ENCODE measurements around the gene DOLK.

DNA sequence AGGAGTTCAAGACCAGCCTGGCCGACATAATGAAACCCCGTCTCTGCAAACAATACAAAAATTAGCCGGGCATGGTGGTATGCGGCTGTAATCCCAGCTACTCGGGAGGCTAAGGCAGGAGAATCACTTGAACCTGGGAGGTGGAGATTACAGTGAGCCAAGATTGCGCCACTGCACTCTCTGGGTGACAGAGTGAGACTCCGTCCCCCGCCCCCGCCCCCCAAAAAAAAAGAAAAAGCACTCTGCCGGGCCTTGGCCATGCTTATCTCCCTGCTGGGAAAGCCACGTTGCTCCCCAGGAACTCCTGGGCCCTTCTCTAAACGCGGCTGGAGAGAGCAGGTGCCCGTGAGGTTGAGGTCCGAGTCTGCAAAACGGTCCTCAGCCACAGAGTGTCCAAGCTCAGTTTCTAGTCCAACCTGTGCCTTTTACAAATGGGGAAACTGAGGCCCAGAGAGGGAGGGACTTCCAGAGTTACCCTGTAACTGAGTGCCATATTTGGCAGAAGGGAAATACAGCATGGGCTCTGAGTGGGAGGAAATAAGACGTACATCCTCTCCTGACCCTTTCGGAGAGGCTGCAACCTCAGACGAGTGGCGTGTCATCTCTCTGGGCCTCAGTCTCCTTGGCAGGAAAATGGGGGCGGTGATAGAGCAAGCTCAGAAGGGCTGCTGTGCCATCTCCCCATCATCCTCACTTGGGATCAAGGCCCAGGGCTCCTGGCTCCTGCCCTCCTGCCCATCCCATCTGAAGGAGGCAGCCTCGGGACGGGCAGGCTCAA lies 33.2 kb downstream of the DOLK start:
- TF ChIP-seq MXI1 (IDR thresholded peaks at IDR 0.05; ENCODE audit: low read depth, low read length) = no peak
- TF ChIP-seq, protein P1, sequence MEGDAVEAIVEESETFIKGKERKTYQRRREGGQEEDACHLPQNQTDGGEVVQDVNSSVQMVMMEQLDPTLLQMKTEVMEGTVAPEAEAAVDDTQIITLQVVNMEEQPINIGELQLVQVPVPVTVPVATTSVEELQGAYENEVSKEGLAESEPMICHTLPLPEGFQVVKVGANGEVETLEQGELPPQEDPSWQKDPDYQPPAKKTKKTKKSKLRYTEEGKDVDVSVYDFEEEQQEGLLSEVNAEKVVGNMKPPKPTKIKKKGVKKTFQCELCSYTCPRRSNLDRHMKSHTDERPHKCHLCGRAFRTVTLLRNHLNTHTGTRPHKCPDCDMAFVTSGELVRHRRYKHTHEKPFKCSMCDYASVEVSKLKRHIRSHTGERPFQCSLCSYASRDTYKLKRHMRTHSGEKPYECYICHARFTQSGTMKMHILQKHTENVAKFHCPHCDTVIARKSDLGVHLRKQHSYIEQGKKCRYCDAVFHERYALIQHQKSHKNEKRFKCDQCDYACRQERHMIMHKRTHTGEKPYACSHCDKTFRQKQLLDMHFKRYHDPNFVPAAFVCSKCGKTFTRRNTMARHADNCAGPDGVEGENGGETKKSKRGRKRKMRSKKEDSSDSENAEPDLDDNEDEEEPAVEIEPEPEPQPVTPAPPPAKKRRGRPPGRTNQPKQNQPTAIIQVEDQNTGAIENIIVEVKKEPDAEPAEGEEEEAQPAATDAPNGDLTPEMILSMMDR (IDR thresholded peaks at IDR 0.05) = no peak
- TF ChIP-seq, protein P2, sequence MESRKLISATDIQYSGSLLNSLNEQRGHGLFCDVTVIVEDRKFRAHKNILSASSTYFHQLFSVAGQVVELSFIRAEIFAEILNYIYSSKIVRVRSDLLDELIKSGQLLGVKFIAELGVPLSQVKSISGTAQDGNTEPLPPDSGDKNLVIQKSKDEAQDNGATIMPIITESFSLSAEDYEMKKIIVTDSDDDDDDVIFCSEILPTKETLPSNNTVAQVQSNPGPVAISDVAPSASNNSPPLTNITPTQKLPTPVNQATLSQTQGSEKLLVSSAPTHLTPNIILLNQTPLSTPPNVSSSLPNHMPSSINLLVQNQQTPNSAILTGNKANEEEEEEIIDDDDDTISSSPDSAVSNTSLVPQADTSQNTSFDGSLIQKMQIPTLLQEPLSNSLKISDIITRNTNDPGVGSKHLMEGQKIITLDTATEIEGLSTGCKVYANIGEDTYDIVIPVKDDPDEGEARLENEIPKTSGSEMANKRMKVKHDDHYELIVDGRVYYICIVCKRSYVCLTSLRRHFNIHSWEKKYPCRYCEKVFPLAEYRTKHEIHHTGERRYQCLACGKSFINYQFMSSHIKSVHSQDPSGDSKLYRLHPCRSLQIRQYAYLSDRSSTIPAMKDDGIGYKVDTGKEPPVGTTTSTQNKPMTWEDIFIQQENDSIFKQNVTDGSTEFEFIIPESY (IDR thresholded peaks at IDR 0.05; ENCODE audit: borderline replicate concordance, low read depth) = no peak
